ENCODE measurements around the gene MUL1. TPM values are rescaled to one million over a fixed set of nuclear protein-coding genes. Genes with fewer than 3 reads are reported as not detected.
A peak's percentile ranks its signal among the peaks of the same experiment; 100 is the strongest.
"Not testable (repeated sequence)": the region's sequence is repeated elsewhere in the genome, so short reads cannot be mapped to it uniquely, and the experiment has no call there.

The MUL1 gene
- polyA plus RNA-seq, 6 donors from 2014 or later = 28.5 to 85.5 (median 37.5) TPM

DNA sequence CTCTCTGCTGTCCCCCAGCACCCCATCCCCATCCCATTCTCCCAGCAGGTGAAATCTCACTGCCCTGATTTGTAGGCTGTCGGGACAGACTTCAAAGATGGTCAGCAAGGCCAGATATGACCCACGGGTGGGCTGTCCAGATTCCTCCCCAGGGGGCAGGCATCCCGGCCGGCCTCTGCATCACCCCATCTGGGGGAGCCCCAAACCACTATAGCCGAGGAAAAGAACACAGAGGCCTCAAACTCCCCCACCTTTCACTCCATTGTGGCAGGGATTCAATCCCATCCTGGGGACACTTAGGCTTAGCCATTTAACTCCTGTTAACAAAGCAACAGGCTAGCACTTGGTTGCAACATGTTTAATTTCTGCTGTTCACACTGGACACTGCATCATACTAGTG lies 8.8 kb downstream of the MUL1 start:
- Mint-ChIP-seq H3K36me3 (peaks cover 5 to 10% of the 10 kb centered on the region in 2 donors), H3K27ac (peak overlapping the region in 2 of 6 donors; percentile 24 to 76)
- ATAC-seq (ENCODE audit: low read depth in 2 of 2) = no peak

DNA sequence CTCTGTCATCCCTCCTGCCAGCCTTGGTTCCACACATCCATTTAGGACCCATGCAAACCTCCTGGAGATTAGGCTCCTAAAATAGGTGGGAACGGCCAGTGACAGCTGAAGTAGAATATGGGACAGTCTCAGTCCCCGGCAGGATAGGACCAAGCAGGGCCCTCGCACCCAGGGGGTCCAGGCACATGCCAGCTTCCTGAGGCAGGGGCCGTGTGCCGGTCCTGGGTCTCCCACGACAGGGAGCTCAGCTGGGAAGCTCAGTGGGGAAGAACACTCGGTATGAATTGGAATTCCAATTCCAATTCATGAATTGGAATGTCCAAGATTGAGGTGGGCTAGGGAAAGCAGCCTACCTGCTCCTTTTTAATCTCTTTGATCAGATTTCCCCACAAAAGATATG lies 9.8 kb downstream of the MUL1 start:
- Mint-ChIP-seq H3K9me3 (no peaks in the 10 kb centered on the region), H3K27ac (no peak overlapping the region), H3K4me1 (peaks cover 0 to 2% (median 2%) of the 10 kb centered on the region in 3 donors), H3K4me3 (no peak overlapping the region), H3K27me3 (no peaks in the 10 kb centered on the region), H3K36me3 (peaks cover 5 to 7% of the 10 kb centered on the region in 2 donors)
- ATAC-seq (ENCODE audit: low read depth in 2 of 2) (no peak), DNase-seq (no peak)

More for the DNA sequence above, 8.8 kb downstream of the MUL1 start:
- H3K4me1 Mint-ChIP-seq = peaks cover 2% of the 10 kb centered on the region in 3 donors
- no peak for DNase-seq
- no peak overlapping the region for H3K4me3 Mint-ChIP-seq
- H3K27me3 Mint-ChIP-seq = no peaks in the 10 kb centered on the region
- no peaks in the 10 kb centered on the region for H3K9me3 Mint-ChIP-seq

DNA sequence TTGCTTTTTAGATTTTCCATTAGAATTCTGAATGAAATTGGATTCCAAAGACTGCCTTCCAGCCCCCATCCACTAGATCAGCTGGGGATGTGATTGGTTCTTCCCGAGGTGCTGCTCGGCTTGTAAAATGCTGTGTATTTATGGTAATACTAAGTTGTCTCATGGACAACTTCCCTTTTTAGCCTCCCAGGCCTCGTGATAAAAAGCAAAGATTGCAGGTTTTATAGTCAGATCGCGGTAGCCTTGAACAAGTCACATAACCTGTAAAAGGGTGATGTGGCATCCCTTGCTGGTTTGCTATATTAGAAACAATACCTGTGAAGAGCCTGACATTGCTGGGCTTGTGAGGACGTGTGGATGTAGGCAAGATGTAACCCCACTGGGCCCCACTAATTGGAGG lies 10.4 kb downstream of the MUL1 start:
- Mint-ChIP-seq H3K9me3 (no peaks in the 10 kb centered on the region), H3K27me3 (no peaks in the 10 kb centered on the region), H3K27ac (no peak overlapping the region), H3K4me3 (no peak overlapping the region), H3K36me3 (peaks cover 5 to 7% of the 10 kb centered on the region in 2 donors), H3K4me1 (peaks cover 0 to 7% (median 4%) of the 10 kb centered on the region in 3 donors)
- DNase-seq (no peak), ATAC-seq (ENCODE audit: low read depth in 2 of 2) (no peak)

DNA sequence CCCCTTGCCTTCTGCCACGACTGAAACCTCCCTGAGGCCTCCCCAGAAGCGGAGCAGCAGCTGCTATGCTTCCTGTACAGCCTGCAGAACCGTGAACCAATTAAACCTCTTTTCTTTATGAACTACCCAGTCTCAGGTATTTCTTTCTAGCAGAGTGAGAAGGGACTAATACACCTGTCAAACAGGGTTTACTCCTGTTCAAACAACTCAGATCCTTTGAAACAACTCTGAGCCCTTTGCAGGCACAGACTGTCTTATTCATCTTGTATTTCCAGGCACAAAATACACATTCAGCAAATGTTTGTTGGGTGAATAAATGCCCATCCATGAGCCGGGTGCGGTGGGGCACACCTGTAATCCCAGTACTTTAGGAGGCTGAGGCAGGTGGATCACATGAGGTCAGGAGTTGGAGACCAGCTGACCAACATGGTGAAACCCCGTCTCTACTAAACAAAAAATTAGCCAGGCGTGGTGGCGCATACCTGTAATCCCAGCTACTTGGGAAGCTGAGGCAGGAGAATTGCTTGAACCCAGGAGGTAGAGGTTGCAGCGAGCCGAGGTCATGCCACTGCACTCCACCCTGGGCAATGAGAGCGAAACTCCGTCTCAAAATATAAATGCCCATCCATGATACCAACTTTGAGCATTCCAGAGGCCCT lies 11.1 kb downstream of the MUL1 start:
- H3K4me3 Mint-ChIP-seq; H3K9me3 Mint-ChIP-seq; H3K4me1 Mint-ChIP-seq; H3K27ac Mint-ChIP-seq; H3K36me3 Mint-ChIP-seq; H3K27me3 Mint-ChIP-seq; ATAC-seq (ENCODE audit: low read depth in 2 of 2); DNase-seq: not testable (repeated sequence)

DNA sequence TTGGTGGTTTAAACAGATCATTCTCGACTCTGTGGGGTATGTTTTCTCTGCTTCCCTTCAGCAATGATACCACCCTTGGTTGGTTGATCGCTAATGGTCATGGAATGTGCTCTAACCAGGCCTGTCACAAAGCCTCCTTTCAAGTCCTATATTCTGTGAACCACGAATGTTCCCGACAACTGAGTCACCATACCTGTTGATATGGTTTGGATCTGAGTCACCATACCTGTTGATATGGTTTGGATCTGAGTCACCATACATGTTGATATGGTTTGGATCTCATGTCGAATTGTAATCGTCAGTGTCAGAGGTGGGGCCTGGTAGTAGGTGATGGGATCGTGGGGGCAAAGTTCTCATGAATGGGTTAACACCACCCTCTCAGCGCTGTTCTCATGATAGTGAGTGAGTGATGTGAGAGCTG lies 11.7 kb downstream of the MUL1 start:
- Mint-ChIP-seq H3K27ac (no peak overlapping the region), H3K36me3 (peaks cover 1 to 7% of the 10 kb centered on the region in 2 donors), H3K4me1 (peaks cover 0 to 7% (median 4%) of the 10 kb centered on the region in 3 donors), H3K9me3 (no peaks in the 10 kb centered on the region), H3K27me3 (peaks cover 0 to 4% (median 0%) of the 10 kb centered on the region in 3 donors), H3K4me3 (no peak overlapping the region)
- ATAC-seq (ENCODE audit: low read depth in 2 of 2) (no peak), DNase-seq (no peak)

DNA sequence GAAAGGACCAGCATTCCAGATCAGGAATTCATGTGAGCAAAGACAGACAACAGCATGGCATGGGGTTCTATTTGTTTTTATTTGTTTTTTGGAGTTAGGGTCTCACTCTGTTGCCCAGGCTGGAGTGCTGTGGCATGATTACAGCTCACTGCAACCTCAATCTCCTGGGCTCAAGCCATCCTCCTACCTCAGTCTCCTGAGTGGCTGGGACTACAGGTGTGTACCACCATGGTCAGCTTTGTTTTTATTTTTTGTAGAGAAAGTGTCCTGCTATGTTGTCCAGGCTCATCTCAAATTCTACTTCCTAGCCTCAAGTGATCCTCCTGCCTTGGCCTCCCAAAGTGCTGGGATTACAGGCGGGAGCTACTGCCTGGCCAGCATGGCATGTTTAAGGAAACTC lies 12.3 kb downstream of the MUL1 start:
- peaks cover 0 to 7% of the 10 kb centered on the region in 2 donors for H3K36me3 Mint-ChIP-seq
- no peak for ATAC-seq (ENCODE audit: low read depth in 2 of 2)
- peak overlapping the region in 1 of 6 donors; percentile 68 for H3K27ac Mint-ChIP-seq
- no peak for DNase-seq
- no peaks in the 10 kb centered on the region for H3K9me3 Mint-ChIP-seq
- peak overlapping the region in 1 of 8 donors; percentile 66 for H3K4me3 Mint-ChIP-seq
- H3K4me1 Mint-ChIP-seq = peaks cover 0 to 7% (median 4%) of the 10 kb centered on the region in 3 donors
- peaks cover 0 to 10% (median 1%) of the 10 kb centered on the region in 3 donors for H3K27me3 Mint-ChIP-seq

DNA sequence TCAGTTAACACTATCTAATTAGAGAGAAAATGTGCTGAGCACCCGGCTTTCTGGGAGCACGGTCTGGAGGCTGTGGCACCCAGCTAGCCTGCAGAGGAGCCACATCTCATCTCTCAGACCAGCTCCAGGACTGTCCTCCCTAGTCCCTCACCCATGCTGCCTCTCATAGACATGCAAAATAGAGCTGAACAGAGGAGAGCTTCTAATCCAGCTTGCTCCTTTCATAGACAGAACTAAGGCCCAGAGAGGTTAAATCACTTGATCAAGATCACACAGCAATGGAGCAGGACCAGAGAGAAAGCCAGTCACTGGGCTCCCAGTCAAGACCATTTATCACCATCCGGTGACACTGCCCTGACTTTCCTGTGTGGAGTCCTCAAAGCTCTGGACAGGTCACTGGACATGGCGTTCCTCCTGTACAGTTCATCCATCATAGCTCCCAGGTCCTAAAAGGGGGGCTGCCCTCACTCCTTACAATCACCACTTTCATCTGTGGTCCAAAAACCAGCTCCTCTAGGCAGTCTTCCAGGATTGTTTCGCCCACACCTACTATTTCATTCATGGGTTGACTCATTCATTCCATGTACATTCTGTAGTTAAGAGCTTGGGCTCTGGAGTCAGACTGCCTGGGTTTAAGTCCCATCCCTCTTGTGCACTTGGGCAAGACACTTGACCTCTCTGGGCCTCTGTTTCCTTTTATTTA lies 13.2 kb downstream of the MUL1 start:
- H3K4me3 Mint-ChIP-seq = peak overlapping the region in 4 of 8 donors; percentile 15 to 44 (median 30)

DNA sequence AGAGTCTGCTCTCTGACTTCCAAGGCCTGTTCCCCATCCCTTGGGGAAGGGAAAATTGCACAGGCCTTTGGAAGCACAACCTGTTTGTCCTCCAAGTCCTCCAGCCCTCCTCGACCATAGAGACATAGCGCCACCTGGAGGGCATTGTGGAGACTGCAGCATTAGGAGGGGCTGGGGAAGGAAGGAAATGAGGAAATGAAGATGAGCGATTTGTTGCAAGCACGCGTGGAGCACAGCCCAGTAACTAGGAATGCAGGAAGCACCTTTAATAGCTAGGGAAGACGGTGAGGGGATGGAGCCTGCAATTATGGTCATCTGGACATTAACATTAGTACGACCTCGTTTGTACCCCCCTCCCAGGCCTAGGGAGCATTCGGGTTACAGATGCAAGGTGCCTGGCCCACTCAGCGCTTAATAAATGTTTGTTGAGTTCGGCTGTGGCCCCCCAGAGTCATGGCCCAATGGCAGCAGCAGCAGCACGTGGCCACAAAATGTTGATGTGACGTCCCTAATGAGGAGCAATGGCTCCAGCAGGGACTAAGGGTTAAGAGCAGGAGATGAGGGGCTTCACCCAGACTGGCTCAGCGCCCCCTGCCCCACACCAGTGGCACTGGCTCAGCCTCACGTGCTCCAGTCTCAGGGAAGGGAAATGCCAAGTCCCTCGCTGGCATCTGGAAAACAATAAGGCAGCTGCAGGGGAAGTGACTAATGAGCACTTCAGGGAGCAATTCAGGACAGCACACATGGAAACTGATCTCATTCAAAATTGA lies 13.9 kb downstream of the MUL1 start:
- peaks cover 0 to under 1% of the 10 kb centered on the region in 2 donors for H3K36me3 Mint-ChIP-seq
- H3K9me3 Mint-ChIP-seq = no peaks in the 10 kb centered on the region
- DNase-seq (peak; percentile 77), ATAC-seq (ENCODE audit: low read depth in 2 of 2) (peak; percentile 89 to 91)
- H3K4me3 Mint-ChIP-seq = no peak overlapping the region
- no peak overlapping the region for H3K27ac Mint-ChIP-seq
- peaks cover 0 to 7% (median 4%) of the 10 kb centered on the region in 3 donors for H3K4me1 Mint-ChIP-seq
- H3K27me3 Mint-ChIP-seq = peaks cover 10 to 26% (median 18%) of the 10 kb centered on the region in 3 donors

More for the DNA sequence above, 13.2 kb downstream of the MUL1 start:
- peak overlapping the region in 1 of 6 donors; percentile 30 for H3K27ac Mint-ChIP-seq
- no peak for DNase-seq
- H3K36me3 Mint-ChIP-seq = peaks cover 0 to 7% of the 10 kb centered on the region in 2 donors
- no peaks in the 10 kb centered on the region for H3K9me3 Mint-ChIP-seq
- H3K27me3 Mint-ChIP-seq = peaks cover 3 to 19% (median 10%) of the 10 kb centered on the region in 3 donors
- no peak for ATAC-seq (ENCODE audit: low read depth in 2 of 2)
- peaks cover 0 to 7% (median 4%) of the 10 kb centered on the region in 3 donors for H3K4me1 Mint-ChIP-seq

DNA sequence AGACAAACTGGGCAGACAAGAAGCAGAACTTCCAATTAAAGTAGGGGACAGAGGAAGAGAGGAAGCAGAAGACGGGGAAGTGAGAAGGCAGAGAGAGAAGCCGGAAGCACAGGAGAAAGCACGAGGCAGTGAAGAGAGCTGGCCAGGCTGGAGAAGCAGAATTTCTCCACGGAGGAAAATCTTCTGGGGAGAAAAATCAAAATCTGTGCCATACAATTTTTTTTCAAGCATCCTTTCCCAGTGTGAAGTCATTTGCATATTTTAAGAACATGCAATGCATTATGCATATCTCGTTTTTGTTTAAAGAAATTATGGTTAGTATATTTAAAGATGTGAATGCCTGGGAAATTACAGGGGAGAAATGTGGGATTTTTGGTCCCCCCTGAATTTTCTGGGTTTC lies 14.6 kb downstream of the MUL1 start:
- DNase-seq (no peak), ATAC-seq (ENCODE audit: low read depth in 2 of 2) (no peak)
- Mint-ChIP-seq H3K27me3 (peaks cover 17 to 33% (median 25%) of the 10 kb centered on the region in 3 donors), H3K4me1 (peaks cover 0 to 7% (median 4%) of the 10 kb centered on the region in 3 donors), H3K27ac (peak overlapping the region in 2 of 6 donors; percentile 16 to 88), H3K36me3 (no peaks in the 10 kb centered on the region), H3K4me3 (peak overlapping the region in 2 of 8 donors; percentile 29 to 53), H3K9me3 (no peaks in the 10 kb centered on the region)

DNA sequence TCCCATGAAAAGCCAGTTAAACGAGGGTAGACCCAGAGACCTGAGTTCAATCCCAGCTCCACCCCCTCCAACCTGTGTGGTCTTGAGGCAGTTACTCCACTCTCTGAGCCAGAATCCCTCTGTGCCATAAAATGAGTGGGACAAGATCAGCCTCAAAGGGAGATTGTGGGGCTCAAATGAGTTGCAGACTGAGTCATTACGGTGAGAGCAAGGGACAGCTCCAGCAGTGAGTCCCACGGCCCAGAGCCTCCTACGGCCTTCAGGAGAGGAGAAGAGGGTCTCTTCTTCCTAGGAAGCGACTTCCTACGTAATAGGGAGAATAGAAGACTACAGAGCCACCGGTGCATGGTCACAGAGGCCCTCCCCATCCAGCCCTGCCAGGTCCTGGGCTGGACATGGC lies 15.2 kb downstream of the MUL1 start:
- DNase-seq = no peak
- H3K9me3 Mint-ChIP-seq = no peaks in the 10 kb centered on the region
- H3K4me1 Mint-ChIP-seq = peaks cover 0 to 7% (median 4%) of the 10 kb centered on the region in 3 donors
- H3K4me3 Mint-ChIP-seq = peak overlapping the region in 3 of 8 donors; percentile 23 to 53 (median 29)
- H3K27ac Mint-ChIP-seq = no peak overlapping the region
- ATAC-seq (ENCODE audit: low read depth in 2 of 2) = no peak
- H3K27me3 Mint-ChIP-seq = peaks cover 23 to 38% (median 30%) of the 10 kb centered on the region in 3 donors
- no peaks in the 10 kb centered on the region for H3K36me3 Mint-ChIP-seq

DNA sequence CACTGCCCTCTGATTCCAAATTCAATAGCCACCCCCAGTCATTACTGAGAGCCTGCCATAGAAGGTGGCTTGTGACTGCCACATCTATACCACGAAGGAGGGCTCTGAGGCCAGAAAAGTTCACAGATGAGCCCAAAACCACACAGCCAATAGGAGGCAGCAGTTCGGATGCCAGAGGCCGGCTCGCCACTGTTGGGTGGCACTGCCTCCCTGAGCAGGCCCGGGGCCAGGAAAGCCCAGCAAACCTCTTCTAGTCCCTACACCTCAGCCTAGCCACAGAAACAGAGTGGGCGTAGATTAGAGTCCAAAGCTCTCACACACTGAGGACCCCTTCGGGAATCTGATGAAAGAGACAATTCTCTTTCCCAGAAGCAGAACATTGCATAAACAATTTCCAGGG lies 16.1 kb downstream of the MUL1 start:
- Mint-ChIP-seq H3K27me3 (peaks cover 32 to 47% (median 39%) of the 10 kb centered on the region in 3 donors), H3K4me3 (no peak overlapping the region), H3K27ac (no peak overlapping the region), H3K4me1 (peaks cover 6 to 7% (median 7%) of the 10 kb centered on the region in 3 donors), H3K9me3 (no peaks in the 10 kb centered on the region), H3K36me3 (no peaks in the 10 kb centered on the region)
- DNase-seq (no peak), ATAC-seq (ENCODE audit: low read depth in 2 of 2) (no peak)

DNA sequence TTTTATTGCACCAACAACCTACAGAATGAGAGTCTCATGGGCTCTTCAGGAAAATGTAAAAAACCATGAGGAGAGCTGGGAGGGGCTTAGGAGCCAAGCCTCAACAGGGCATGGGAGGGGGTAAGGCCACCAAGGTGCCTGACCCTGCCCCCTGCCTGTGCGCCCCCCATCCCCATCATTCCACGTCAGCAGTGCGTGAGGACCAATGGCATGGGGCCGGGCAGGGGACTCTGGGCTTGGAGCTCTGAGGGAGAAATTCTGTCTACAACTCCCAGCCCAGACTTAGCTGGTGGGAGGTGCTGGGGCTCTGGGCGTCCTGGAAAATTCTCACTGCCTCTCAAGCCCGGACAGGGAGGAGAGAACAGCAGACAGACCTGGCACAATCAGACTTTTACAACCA lies 16.8 kb downstream of the MUL1 start:
- Mint-ChIP-seq H3K9me3 (no peaks in the 10 kb centered on the region), H3K4me3 (no peak overlapping the region), H3K27ac (peak overlapping the region in 1 of 6 donors; percentile 49), H3K4me1 (peaks cover 6 to 8% (median 7%) of the 10 kb centered on the region in 3 donors), H3K36me3 (no peaks in the 10 kb centered on the region), H3K27me3 (peaks cover 32 to 49% (median 42%) of the 10 kb centered on the region in 3 donors)
- ATAC-seq (ENCODE audit: low read depth in 2 of 2) (no peak), DNase-seq (no peak)

DNA sequence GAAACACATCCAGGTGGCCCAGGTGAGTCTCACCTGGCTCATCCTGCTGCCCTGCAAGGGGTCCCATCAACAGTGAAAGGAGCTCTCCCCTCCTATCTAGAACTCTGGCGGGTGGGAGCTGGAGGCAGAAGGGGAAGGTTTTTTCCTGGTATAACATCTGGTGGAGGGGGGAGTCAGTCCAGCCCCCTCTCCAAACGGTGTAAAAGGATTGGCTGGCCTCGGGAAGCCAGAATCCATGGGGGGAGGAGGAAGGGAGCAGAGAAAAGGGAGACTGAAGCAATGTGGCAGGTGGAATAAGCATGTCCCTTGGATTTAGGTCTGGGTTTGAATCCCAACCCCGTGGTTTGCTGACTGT lies 20.7 kb downstream of the MUL1 start:
- peaks cover 50 to 78% (median 73%) of the 10 kb centered on the region in 3 donors for H3K27me3 Mint-ChIP-seq
- peaks cover 17 to 22% (median 18%) of the 10 kb centered on the region in 3 donors for H3K4me1 Mint-ChIP-seq
- ATAC-seq (ENCODE audit: low read depth in 2 of 2) = no peak
- peaks cover 3 to 6% of the 10 kb centered on the region in 2 donors for H3K36me3 Mint-ChIP-seq
- peak overlapping the region in 1 of 6 donors; percentile 15 for H3K27ac Mint-ChIP-seq
- no peaks in the 10 kb centered on the region for H3K9me3 Mint-ChIP-seq
- peak overlapping the region; percentile 60 to 93 (median 82) for H3K4me3 Mint-ChIP-seq
- DNase-seq = no peak
